ENCODE measurements around the gene DRD5.

- TF ChIP-seq CTCF (conservative IDR thresholded peaks at IDR 0.05 in 1 of 2, IDR thresholded peaks at IDR 0.05 in 1 of 2; ENCODE audit: low read depth in 1 of 2, low read length in 2 of 2) (peak; percentile 63 to 74), EZH2 (IDR thresholded peaks at IDR 0.05; ENCODE audit: low read length, missing control alignments) (no peak)
These were observed 18.5 kb upstream of the DRD5 start for GRCh38 chr4:9762823-9763475.
